Measurements from ENCODE around the gene ALDH1A1.

ALDH1A1 gene

DNA sequence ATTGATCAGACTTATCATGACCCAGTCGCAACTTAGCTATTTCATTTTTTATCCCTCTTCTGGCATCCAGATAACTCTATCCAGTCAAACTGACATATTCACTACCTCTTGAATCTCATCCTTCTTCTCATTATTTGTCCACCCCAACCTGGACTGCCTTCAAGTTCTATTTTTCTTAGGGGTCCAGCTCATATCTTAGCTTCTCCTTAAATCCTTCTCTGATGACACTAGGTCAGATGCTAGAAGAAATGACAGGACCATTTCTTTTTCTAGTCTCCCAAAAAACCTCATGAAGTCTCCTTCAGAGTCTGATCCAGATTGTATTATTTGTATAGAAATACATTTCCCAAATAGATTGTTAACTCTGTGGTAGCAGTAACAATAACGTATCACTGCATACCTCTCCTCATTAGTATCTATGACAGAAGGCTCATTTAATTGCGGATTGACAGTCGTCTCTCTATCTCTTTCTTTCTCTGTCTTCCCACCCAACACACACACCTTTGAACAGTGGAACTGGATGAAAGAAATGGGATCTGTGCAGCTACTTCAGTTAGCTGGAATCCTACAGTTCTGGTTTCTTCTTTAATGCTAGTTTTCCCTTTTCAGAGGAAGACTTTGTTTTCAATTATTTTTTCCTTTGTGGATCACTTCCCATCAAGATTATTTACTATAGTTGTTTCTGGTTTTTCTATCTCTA lies 33.5 kb downstream of the ALDH1A1 start:
- DNase-seq (ENCODE audit: low read depth, low spot score), result no peak

DNA sequence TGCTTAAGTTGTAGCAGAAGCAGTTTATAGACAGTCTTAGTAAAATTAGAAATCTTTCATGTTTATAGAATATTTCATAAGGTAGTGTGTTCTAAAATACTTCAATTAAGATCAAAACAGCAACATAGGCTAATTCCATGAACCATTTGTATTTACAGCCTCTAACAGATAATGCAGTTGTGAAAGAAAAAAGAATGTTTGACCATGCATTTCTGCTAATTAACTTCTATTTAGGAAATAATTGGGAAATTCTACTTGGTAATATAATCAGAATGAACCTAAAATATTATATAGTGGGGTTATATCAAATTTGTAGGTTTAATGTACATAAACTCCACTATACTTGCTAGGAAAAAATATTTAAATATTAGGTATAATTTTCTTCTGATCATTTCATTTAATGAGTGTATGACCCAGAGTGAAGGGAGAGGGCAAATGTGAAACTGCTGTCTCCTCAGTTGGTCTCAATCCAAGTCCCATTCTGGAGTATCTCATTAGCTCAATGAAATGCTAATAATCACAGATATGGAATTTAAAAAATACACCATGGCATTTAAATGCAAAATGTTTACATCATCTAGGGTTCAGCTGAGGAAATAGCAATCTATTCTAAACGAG lies 34.9 kb downstream of the ALDH1A1 start:
- DNase-seq (ENCODE audit: low read depth, low spot score), result no peak

- no peak for DNase-seq (ENCODE audit: low read depth, low spot score)
These were observed 37.2 kb downstream of the ALDH1A1 start for GRCh38 chr9:72915659-72916058.

GRCh38 chr9:72914750-72915149 lies 38.1 kb downstream of the ALDH1A1 start:
- no peak for DNase-seq (ENCODE audit: low read depth, low spot score)

GRCh38 chr9:72913382-72914009 lies 39.4 kb downstream of the ALDH1A1 start:
- no peak for DNase-seq (ENCODE audit: low read depth, low spot score)

DNA sequence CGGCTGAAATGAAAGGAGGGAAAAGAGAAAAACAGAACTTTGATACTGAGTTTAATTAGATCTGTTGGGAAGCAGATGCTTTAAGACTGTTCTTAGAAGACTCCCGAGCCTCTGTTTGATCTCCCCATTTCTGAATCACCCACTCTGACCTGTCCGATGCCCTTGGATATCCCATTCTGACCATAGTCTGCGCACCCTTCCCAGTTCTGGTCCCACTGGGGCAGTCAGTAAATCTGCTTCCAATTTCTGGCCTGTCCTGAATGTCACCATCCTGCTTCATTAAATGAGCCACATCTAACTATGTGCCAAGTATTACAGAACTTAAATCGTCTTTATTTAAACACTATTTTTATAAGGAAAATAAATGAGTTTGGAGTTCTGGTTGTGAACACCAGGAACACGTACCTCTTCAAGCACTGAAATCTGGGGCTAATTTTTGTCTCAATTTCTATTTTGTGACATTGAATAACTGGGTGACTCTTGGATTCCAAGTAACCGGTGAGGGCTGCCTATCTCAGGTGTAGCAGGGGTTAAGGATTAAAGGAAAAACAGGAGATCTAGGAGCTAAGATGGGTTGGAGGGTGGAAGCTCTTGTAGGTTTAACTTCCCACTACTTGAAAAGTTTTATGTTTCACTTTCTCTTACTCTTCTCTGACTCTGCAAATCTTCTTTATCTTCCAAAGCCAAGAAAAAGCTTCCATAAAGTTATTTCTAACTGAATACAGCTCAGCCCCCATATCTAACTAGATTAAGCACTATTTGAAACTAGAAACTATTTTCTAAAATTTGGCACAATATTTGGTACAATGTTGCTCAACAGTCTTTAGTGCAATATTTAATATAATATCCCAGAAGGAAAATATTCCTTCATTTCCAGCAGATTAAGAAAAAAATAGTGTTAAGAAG lies 40.1 kb downstream of the ALDH1A1 start:
- DNase-seq (ENCODE audit: low read depth, low spot score), result no peak

DNA sequence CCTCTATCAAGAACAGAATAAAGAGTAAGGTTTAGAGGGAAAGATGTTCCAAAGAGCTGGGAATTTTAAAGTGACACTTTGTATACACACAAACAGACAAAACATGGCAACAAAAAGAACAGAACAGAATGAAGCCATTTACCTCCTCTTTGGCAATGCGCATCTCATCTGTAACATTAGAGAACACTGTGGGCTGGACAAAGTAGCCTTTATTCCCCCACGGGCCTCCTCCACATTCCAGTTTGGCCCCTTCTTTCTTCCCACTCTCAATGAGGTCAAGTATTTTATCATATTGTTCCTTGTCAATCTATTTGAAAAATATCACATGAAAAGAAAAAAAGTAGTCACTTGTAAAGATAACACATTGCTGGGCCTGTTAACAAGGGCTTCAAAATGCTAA lies 41.0 kb downstream of the ALDH1A1 start:
- no peak for DNase-seq (ENCODE audit: low read depth, low spot score)

DNA sequence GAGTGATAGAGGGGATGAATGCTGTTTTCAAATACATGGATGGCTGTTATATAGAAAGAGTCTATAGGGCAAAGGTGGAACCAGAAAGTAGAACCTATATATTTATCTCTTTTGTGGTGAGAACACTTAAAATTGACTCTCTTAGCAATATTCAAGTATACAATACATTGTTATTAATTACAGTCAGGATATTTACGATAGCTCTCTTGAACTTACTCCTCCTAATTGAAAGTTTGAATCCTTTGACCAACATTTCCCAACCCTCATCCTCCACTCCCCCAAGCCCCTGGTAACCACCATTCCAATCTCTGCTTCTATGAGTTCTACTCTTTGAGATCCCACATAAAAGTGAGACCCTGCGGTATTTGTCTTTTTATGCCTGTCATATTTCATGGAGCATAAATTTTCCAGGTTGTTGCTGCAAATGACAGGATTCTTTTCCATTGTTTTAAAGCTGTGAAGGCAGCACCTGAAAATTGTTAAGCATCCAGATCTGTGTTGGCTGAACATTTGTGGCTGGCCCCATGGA lies 41.5 kb downstream of the ALDH1A1 start:
- no peak for DNase-seq (ENCODE audit: low read depth, low spot score)

- DNase-seq (ENCODE audit: low read depth, low spot score), result no peak
These were observed 43.4 kb downstream of the ALDH1A1 start for GRCh38 chr9:72909428-72909827.

- DNase-seq (ENCODE audit: low read depth, low spot score), result no peak
These were observed 45.4 kb downstream of the ALDH1A1 start for GRCh38 chr9:72907421-72907820.

GRCh38 chr9:72906810-72907209 lies 46.0 kb downstream of the ALDH1A1 start:
- no peak for DNase-seq (ENCODE audit: low read depth, low spot score)

- DNase-seq (ENCODE audit: low read depth, low spot score), result no peak
These were observed 47.1 kb downstream of the ALDH1A1 start for GRCh38 chr9:72905514-72906480.

DNA sequence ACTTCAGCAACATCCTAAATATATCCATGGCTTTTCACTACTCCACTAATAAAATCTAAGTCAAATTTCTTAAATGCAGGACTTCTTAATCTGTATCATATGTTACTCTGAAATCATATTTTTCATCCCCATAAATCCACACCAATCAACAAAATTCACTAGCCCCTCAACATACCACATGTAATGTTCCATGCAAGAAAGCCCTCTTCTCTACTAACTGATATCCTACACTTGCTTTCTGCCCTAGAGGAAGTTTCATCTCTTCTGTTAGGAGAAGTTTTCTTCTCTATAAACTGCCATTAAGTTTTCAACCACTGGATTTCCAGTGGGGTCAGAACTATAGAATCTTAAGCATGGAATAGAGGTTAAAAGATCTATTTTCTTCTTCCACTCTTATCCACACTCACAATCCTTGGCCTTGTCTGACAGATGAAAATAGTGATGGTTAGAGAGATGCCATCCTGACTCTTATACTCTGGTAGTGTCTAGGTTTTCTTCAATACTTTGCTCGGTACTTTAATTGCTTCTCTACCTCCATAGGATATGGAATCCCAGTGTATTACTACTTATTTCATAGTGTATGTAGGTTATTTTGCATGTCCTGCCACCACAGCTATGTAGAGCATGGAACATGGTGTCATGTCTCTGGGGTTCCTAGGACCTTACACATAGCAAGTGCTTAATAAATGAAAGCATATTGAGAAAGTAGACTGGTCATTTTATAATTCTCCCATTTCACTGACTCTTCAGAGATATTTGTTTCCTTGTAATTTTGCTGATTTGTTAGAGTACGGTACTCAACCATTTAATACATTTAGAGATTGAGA lies 48.4 kb downstream of the ALDH1A1 start:
- DNase-seq (ENCODE audit: low read depth, low spot score), result no peak

GRCh38 chr9:72903103-72903502 lies 49.8 kb downstream of the ALDH1A1 start:
- no peak for DNase-seq (ENCODE audit: low read depth, low spot score)

DNA sequence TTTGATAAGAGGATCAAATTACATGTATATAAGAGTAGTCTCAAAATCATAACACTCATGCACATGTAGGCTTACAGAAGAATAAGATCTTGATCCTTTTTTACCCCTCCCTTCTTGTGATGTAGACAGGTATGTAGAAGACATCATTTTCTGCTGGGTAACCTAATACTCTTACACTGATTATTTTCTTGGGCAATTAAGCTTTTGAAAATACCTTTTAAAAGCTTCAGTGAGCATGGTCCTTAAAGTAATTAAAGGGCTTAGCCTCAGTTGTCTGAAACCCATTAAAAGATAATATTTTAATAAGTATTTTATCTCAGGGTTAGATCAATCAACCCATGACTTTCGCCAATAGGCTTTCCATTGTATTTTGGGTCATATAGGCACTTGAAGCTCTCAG lies 50.6 kb downstream of the ALDH1A1 start:
- no peak for DNase-seq (ENCODE audit: low read depth, low spot score)

DNA sequence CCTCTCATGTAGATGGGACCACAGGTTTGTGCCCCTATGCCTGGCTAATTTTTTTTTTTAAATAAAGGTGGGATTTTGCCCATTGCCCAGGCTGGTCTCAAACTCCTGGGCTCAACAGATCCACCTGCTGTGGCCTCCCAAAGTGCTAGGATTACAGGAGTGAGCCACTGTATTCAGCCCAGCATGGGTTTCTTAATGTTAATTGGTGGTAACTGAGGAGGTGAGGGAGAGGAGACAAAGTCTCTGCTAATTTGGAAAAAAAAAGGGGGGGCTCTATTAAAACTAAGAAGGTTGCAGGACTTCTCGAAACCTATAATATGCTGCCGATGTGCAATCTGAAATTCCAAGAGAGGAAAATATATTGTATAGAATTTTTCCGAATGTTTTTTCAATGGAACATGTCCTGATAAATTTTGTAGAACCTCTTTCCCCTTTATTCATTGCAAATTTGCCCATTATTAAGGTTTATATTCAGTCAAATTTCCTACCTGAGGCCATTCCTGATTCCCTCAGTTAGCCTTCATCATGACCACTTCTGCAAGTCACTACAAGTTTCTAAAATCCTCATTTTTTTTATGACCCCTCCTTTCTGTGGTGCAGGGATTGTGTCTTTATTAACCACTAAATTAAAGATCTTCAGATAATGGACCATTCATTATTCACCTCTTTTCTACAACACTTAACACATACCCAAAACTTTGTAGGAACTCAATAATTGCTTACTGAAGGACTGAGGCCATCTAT lies 52.9 kb downstream of the ALDH1A1 start:
- DNase-seq (ENCODE audit: low read depth, low spot score), result no peak

- DNase-seq (ENCODE audit: low read depth, low spot score), result no peak
These were observed 53.8 kb downstream of the ALDH1A1 start for GRCh38 chr9:72898784-72899733.

DNA sequence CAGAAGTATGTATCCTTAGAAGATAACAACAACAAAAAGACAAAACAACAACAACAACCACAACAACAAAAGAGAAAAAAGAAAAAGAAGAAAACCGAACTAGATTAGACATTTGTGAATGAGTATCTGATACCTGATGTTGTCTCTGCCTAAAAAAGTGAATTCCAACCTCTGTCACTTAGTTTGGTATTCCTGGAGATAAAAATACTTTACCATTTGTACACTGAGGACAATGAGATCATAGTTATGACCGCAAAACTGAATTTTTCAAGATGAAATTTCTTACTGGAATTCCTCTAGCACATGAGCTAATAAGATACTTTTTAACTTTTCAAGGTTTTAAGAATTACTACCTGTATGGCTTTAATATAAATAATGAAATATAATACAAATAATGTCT lies 54.5 kb downstream of the ALDH1A1 start:
- no peak for DNase-seq (ENCODE audit: low read depth, low spot score)

Measured in smooth muscle cell of the brain vasculature (primary cell).